Inflammatory macrophage treated with lipopolysaccharide for 4 hours (primary cell): ENCODE data around the gene PRKN.

Experiments
- DNase-seq: peaks from one replicate; pipeline ENCODE4 v3.0.0-alpha.2; 2020

PRKN gene

DNA sequence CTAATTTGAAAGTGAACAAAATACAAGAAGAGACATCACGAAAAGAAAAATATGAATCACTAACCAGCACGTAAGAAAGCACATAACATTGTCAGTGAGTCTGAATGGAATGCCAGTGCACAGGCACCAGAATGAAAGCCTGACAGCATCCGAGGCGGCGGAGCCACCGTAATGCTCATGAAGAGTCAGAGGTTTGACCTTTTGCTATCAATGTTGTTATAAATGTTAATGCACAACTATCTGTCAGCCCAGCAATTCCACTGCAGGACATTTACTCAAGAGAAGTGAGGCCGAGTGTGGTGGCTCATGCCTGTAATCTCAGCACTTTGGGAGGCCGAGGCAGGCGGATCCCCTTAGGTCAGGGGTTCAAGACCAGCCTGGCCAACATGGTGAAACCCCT is 562.1 kb downstream of the PRKN start:
- no peak for DNase-seq

- peak; percentile 59 for DNase-seq
Observed at GRCh38 chr6:162157167-162157870, 570.2 kb downstream of the PRKN start.

- DNase-seq = peak; percentile 22
Observed at GRCh38 chr6:162156146-162156545, 571.4 kb downstream of the PRKN start.

DNA sequence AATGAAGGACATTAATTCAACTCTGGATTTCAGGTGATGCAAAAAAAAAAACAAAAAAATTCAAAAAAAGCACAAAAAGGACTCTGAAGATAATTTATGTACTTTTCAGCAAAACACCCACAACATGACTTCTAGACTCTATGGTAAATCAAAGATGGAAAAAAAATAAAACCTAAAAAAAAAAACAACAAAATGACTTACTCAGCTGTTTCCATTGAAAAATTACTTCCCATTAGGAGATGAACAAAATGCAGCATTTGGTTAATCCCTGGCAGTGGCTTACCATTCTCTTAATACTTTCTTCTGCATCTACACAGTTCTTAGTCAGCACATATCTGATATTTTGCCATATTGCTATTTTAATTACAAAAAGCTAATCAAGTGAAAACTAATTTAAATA is 572.6 kb downstream of the PRKN start:
- DNase-seq = no peak

- peak; percentile 64 for DNase-seq
Observed at GRCh38 chr6:162154001-162154400, 573.6 kb downstream of the PRKN start.

DNA sequence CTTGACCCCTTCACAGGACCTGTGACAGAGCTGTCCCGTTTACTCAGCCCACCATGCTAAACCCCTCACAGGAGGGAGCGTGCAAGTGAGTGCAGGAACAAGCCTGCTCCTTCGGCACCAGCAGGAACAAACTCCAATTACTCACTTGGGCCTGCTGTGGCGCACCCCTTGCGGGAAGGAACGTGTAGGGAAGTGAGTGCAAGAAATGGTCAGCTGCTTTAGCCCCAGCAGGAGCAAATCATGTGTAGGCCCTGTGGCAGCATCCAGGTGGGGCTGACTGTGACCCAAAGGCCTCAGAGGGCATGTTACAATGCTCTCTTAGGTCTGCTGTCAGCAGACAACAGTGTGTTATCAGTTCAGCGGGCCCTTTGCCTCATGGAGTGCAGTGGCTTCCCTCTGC is 574.4 kb downstream of the PRKN start:
- peak; percentile 39 for DNase-seq

DNA sequence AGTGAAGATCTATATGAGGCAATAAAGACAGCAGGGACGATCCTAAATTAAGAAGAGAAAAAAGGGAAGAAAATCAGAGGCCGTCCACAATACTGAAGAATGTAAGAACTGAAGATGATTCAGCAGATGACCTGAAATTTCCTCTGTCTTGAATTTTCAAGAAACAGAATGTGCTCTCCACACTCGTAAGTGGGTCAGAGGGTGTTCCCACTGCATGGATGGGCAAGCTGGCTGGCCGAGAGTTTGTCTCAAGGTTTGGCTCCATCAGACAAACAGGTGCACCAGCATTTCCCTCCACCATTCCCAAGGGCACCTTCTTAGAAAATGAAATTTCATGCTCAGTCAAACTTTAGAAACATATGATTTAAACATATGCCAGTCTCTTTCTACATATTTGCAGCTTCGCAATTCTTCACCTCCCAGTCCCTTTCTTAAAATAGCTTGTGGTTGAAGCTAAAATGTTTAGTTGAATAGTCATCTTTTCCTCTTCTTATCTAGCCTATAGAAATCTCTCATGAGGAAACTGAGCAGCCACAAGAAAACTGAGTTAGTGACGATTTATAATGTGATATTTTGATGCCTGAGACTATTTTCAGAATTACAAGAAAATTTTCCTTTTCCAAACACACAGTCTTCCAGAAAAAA is 576.4 kb downstream of the PRKN start:
- DNase-seq = peak; percentile 70

- DNase-seq = no peak
Observed at GRCh38 chr6:162150295-162150694, 577.3 kb downstream of the PRKN start.

- DNase-seq = no peak
Observed at GRCh38 chr6:162149786-162150185, 577.8 kb downstream of the PRKN start.

DNA sequence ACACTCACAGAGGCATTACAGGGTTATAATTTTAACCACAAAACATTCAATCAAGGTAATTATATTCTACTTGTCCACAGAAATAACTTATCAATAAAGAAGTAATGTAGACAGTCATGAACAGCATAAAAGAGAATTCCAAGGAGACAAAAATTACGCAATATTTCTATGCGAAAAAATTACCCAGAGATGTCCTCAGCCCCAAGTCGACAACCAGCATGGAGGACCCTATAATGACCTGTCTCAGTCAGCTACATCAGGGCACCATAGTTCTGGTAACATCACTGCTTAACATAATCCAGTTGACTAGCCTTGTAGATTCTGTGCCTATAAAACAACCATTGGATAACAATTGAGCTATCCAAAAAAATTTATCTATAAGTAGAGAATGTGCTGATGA is 579.8 kb downstream of the PRKN start:
- no peak for DNase-seq

DNA sequence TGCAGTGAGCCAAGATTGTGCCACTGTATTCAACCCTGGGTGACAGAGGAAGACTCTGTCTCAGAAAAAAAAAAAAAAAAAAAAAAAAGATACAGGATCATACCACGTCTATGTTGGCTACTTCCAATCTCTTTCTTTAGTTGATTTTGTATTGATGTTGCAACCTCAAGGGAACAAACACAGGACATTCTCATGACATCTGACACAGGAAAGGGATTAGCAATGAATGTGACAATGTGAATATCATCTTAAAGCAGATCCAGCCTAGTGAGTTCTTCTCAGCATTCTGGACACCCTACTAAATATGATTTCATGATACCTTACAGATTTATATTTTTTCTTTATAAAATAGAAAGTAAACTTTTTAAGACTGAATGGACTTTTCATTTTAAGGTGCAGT is 580.3 kb downstream of the PRKN start:
- no peak for DNase-seq

- DNase-seq = peak; percentile 63
Observed at GRCh38 chr6:162140251-162140852, 587.2 kb downstream of the PRKN start.

DNA sequence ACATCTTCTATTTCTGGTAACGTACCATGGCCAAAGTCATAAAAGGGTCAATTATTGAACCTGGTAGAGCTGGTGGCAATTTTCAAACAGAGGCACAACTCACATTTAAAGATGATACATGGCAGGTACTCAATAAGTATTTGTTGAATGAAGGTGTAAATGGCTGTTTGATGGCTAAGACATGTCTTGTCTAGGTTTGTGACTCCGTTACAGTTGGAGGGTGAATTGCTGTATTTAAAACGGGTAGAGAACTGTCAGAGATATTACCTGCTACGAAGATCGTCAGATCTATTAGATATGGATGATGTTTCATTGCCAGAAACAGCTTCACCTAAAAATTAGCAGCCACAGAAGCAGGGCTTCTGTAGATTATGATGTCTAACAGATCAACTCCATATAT is 601.9 kb downstream of the PRKN start:
- DNase-seq = no peak

- no peak for DNase-seq
Observed at GRCh38 chr6:162124710-162125435, 602.7 kb downstream of the PRKN start.

GRCh38 chr6:162123797-162124196 is 603.8 kb downstream of the PRKN start:
- peak; percentile 18 for DNase-seq

GRCh38 chr6:162119341-162119740 is 608.2 kb downstream of the PRKN start:
- DNase-seq = peak; percentile 80

- DNase-seq = no peak
Observed at GRCh38 chr6:162118706-162119105, 608.9 kb downstream of the PRKN start.

DNA sequence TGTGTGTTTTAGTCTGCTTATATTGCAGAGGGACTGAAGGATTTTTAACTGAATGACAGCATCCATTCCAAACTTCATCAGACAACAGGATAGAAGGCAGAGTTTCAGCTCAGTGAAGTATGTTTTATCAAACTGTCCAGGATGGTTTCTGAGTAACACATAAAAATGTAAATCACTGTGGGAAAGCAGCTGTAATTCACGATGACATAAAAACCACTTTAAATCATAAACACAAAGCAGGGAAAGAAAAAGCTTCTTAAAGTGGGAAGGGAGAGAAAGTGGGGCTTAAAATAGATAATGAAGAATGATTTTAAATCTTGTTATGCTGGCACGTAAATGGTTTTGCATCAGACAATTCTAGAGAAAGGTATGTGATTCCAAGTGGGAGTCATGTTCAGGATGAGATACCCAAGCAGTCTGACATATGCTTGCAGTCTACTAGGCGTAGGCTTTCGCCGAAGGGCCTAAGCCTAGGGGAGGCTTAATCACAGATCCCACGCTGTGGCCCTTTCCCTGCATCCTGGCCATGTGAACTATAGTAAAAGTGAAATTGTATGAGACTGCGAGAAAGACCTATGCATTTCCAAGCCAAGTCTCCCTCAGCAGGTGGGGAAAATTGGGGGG is 610.6 kb downstream of the PRKN start:
- DNase-seq = no peak

GRCh38 chr6:162109480-162110050 is 618.0 kb downstream of the PRKN start:
- peak; percentile 55 for DNase-seq

GRCh38 chr6:162108041-162108440 is 619.5 kb downstream of the PRKN start:
- DNase-seq = no peak

GRCh38 chr6:162100096-162100495 is 627.5 kb downstream of the PRKN start:
- no peak for DNase-seq

DNA sequence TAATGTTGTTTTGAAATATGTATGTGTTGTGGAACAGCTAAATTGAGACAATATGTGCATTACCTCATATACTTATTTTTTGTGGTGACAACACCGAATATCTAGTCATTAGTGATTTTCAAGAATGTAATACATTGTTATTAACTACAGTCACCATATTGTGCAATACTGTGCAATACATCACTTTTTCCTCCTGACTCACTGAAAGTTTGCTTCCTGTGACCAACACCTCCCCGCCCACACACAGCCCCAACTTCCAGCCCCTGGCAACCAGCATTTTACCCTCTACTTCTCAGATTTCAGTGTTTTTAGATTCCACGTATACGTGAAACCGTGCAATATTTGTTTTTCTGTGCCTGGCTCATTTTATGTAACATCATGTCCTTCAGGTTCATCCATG is 627.9 kb downstream of the PRKN start:
- DNase-seq = peak; percentile 98
